HCT116 (cell line): ENCODE data around the gene CCS. TPM values are rescaled to one million over a fixed set of nuclear protein-coding genes. Genes with fewer than 3 reads are reported as not detected.

Experiments
- ATAC-seq: fragments of 200-7000 bp; cut with Tn5 transposase; 2 replicates; pipeline ENCODE4 v1.9.1; 2020; ENCODE audit warnings: mild to moderate bottlenecking, moderate library complexity
- BruUV-seq: library from RNA; stranded (reverse); fragments of 400-500 nt; replicated peaks from 2 replicates; lab custom pipeline; 2021; lab: Mats Ljungman, UMichigan
- CTCF ChIA-PET: fragments of 300-600 bp; sonication (Branson Sonifier 250); formaldehyde crosslinking; loops from one replicate; lab custom pipeline; 2021; ENCODE audit warnings: antibody characterized with exemption; lab: Charles Lee
- POLR2A ChIA-PET: fragments of 300-600, 350-600 bp; sonication (Branson Sonifier 250); formaldehyde crosslinking; loops from one replicate; lab custom pipeline; 2021; ENCODE audit warnings: antibody characterized with exemption; lab: Charles Lee
- RAD21 ChIA-PET, 2 experiments: fragments of 300-600 bp; sonication (Branson Sonifier 250); formaldehyde crosslinking; loops; one replicate each; lab custom pipeline; 2023; ENCODE audit warnings: low total read pairs in 2 of 2; ENCODE audit not compliant: uncharacterized antibody in 2 of 2, unreplicated experiment in 2 of 2, low non-redundant PET in 1 of 2; lab: Charles Lee
- DNase-seq: peaks from one replicate; pipeline ENCODE4 v3.0.0-alpha.2; 2010; ENCODE audit warnings: low read depth, low spot score
- H2AFZ ChIP-seq: fragments of 200-600 bp; shearing (Covaris generic), sonication (generic); 2 replicates; pipeline ENCODE4 v1.6.1; 2017; ENCODE audit warnings: low read depth, mixed run types, mixed read lengths, antibody characterized with exemption, low read length; ENCODE audit not compliant: poor library complexity, severe bottlenecking
- H3K27ac ChIP-seq: 2 replicates; pipeline ENCODE4 v1.5.1; 2012; ENCODE audit warnings: low read depth, low read length
- H3K27me3 ChIP-seq: fragments of 200-600 bp; sonication (generic); 2 replicates; pipeline ENCODE4 v1.6.1; 2016; ENCODE audit warnings: mixed run types, low read length, mixed read lengths; ENCODE audit not compliant: insufficient read depth
- H3K36me3 ChIP-seq, 2 experiments: fragments of 200-500 bp in 1 of 2; fragments of 200-600 bp in 1 of 2; sonication (Bioruptor generic) in 1 of 2; sonication (generic) in 1 of 2; 2 replicates each; pipeline versions ENCODE4 v1.5.1 to v1.6.1; 2014 to 2016; ENCODE audit warnings: low read length in 2 of 2, inconsistent platforms in 1 of 2, mixed read lengths in 1 of 2, mixed run types in 1 of 2; ENCODE audit not compliant: insufficient read depth in 2 of 2, control insufficient read depth in 1 of 2
- H3K4me1 ChIP-seq, 2 experiments: fragments of 200-600 bp in 1 of 2; sonication (generic) in 1 of 2; 2 replicates each; pipeline versions ENCODE4 v1.5.1 to v1.6.1; 2012 to 2017; ENCODE audit warnings: low read length in 2 of 2, inconsistent platforms in 1 of 2, mild to moderate bottlenecking in 1 of 2, mixed read lengths in 1 of 2, mixed run types in 1 of 2, moderate library complexity in 1 of 2; ENCODE audit not compliant: insufficient read depth in 2 of 2, control insufficient read depth in 1 of 2
- H3K4me2 ChIP-seq: fragments of 200-600 bp; sonication (generic); 2 replicates; pipeline ENCODE4 v1.6.1; 2017; ENCODE audit warnings: mixed run types, low read length, mixed read lengths
- H3K4me3 ChIP-seq, 2 experiments: fragments of 200-600 bp in 1 of 2; sonication (generic) in 1 of 2; replicated peaks in 1 of 2; 2 replicates each; pipeline ENCODE4 v1.5.1; 2011 to 2016; ENCODE audit warnings: low read length in 2 of 2, control low read depth in 1 of 2, low read depth in 1 of 2, mild to moderate bottlenecking in 1 of 2, mixed read lengths in 1 of 2, mixed run types in 1 of 2
- H3K79me2 ChIP-seq: fragments of 200-600 bp; sonication (generic); 2 replicates; pipeline ENCODE4 v1.6.1; 2017; ENCODE audit warnings: mild to moderate bottlenecking, mixed run types, low read length, moderate library complexity, mixed read lengths; ENCODE audit not compliant: insufficient read depth
- H3K9ac ChIP-seq: fragments of 200-600 bp; sonication (generic); 2 replicates; pipeline ENCODE4 v1.6.1; 2016; ENCODE audit warnings: low read length, mixed read lengths
- H3K9me2 ChIP-seq: fragments of 200-600 bp; sonication (generic), shearing (Covaris generic); 2 replicates; pipeline ENCODE4 v1.6.1; 2017; ENCODE audit warnings: mixed run types, mild to moderate bottlenecking, moderate library complexity; ENCODE audit not compliant: insufficient read depth
- H3K9me3 ChIP-seq, 2 experiments: fragments of 200-500 bp in 1 of 2; fragments of 200-600 bp in 1 of 2; sonication (Bioruptor generic) in 1 of 2; sonication (generic) in 1 of 2; 2 replicates each; pipeline ENCODE4 v1.6.1; 2014 to 2017; ENCODE audit warnings: low read length in 2 of 2, mixed read lengths in 2 of 2, inconsistent platforms in 1 of 2, low read depth in 1 of 2, mild to moderate bottlenecking in 1 of 2, mixed run types in 1 of 2, moderate library complexity in 1 of 2; ENCODE audit not compliant: control insufficient read depth in 1 of 2, insufficient read depth in 1 of 2
- H4K20me1 ChIP-seq: fragments of 200-600 bp; sonication (generic), shearing (Covaris generic); 2 replicates; pipeline ENCODE4 v1.6.1; 2017; ENCODE audit warnings: mixed run types, mild to moderate bottlenecking, moderate library complexity; ENCODE audit not compliant: insufficient read depth
- CBX3 ChIP-seq: IDR thresholded peaks from 2 replicates; pipeline ENCODE4 v1.6.1; 2012; ENCODE audit warnings: low read depth
- EGR1 ChIP-seq: IDR thresholded peaks from 2 replicates; pipeline ENCODE4 v1.6.1; 2012; ENCODE audit warnings: low read depth
- EZH2 ChIP-seq: fragments of 200-600 bp; sonication (generic); IDR thresholded peaks from 2 replicates; pipeline ENCODE4 v1.6.1; 2017; ENCODE audit warnings: antibody characterized with exemption, mixed run types
- EZH2phosphoT487 ChIP-seq: fragments of 200-600 bp; IDR thresholded peaks from 2 replicates; pipeline ENCODE4 v1.6.1; 2018; ENCODE audit warnings: antibody characterized with exemption, borderline replicate concordance
- JUND ChIP-seq: IDR thresholded peaks from 2 replicates; pipeline ENCODE4 v1.6.1; 2012
- MAX ChIP-seq: IDR thresholded peaks from 2 replicates; pipeline ENCODE4 v1.6.1; 2012
- POLR2A ChIP-seq: IDR thresholded peaks from 2 replicates; pipeline ENCODE4 v1.7.0; 2011; ENCODE audit warnings: borderline replicate concordance; ENCODE audit not compliant: insufficient read depth, insufficient read length; ENCODE audit errors: extremely low read depth
- RAD21 ChIP-seq: IDR thresholded peaks from 2 replicates; pipeline ENCODE4 v1.6.1; 2012; ENCODE audit warnings: low read depth, mild to moderate bottlenecking
- REST ChIP-seq: IDR thresholded peaks from 2 replicates; pipeline ENCODE4 v1.6.1; 2012; ENCODE audit warnings: low read depth
- SIN3A ChIP-seq: IDR thresholded peaks from 2 replicates; pipeline ENCODE4 v1.6.1; 2012; ENCODE audit warnings: low read depth
- SP1 ChIP-seq: IDR thresholded peaks from 2 replicates; pipeline ENCODE4 v1.6.1; 2012; ENCODE audit warnings: low read depth
- TCF7L2 ChIP-seq: IDR thresholded peaks from 2 replicates; pipeline ENCODE4 v1.7.0; 2011; ENCODE audit warnings: borderline replicate concordance, inconsistent platforms; ENCODE audit not compliant: insufficient read depth, insufficient read length; ENCODE audit errors: extremely low read depth
- YY1 ChIP-seq: IDR thresholded peaks from 2 replicates; pipeline ENCODE4 v1.6.1; 2011; ENCODE audit warnings: low read length, low read depth, moderate library complexity, mild to moderate bottlenecking; ENCODE audit not compliant: insufficient replicate concordance; ENCODE audit errors: extremely low read depth
- ZBTB33 ChIP-seq: IDR thresholded peaks from 2 replicates; pipeline ENCODE4 v1.6.1; 2011; ENCODE audit warnings: mild to moderate bottlenecking, low read length, moderate library complexity; ENCODE audit not compliant: insufficient replicate concordance; ENCODE audit errors: extremely low read depth
- ZFX ChIP-seq: fragments of 450-650 bp; IDR thresholded peaks from 2 replicates; pipeline ENCODE4 v1.6.1; 2017
- intact Hi-C: fragments of 100-400 bp; cut with micrococcal nuclease; formaldehyde crosslinking; loops from 2 replicates; pipeline ENCODE4 v1.10.0; 2022
- total RNA-seq: library from RNA; stranded (reverse); gene quantifications from one replicate; pipeline ENCODE4 v1.2.1, GENCODE V29; 2021; ENCODE audit not compliant: unreplicated experiment

The CCS gene
- total RNA-seq, 1 experiment from 2014 or later = 40.6 TPM

GRCh38 chr11:66607126-66607834, 14.3 kb downstream of the CCS start:
- Histone ChIP-seq H3K4me2 (no peak overlapping the region), H4K20me1 (no peaks in the 10 kb centered on the region), H3K9me3 (no peaks in the 10 kb centered on the region), H3K27ac (peak overlapping the region; percentile 12; the same call in 1 of the 2 replicates), H3K36me3 (no peaks in the 10 kb centered on the region; a peak in 2 of 4 replicates), H3K4me3 (no peak overlapping the region), H3K79me2 (no peaks in the 10 kb centered on the region), H3K9ac (no peak overlapping the region), H2AFZ (no peak overlapping the region), H3K9me2 (no peaks in the 10 kb centered on the region), H3K4me1 (peaks cover 2 to 6% of the 10 kb centered on the region in 2 experiments; a peak in 2 of 4 replicates), H3K27me3 (no peaks in the 10 kb centered on the region)
- POLR2A ChIA-PET = interaction anchor here (0.7 kb wide), 1 partner anchor 11 kb away, joined by 3 read pairs; no protein-coding TSS in a partner anchor
- DNase-seq = no peak
- RAD21 ChIA-PET = no interaction called here
- CTCF ChIA-PET = no interaction called here
- intact Hi-C loops = no loop called here
- no peak for TF ChIP-seq SP1
- no peak for TF ChIP-seq YY1
- TF ChIP-seq JUND = no peak
- no peak for TF ChIP-seq ZFX
- TF ChIP-seq TCF7L2 = no peak
- no peak for TF ChIP-seq REST
- no peak for TF ChIP-seq EZH2
- no peak for TF ChIP-seq EGR1
- no peak for TF ChIP-seq MAX
- TF ChIP-seq CBX3 = no peak
- no peak for TF ChIP-seq RAD21
- no peak for TF ChIP-seq POLR2A
- no peak for TF ChIP-seq ZBTB33
- no peak for TF ChIP-seq SIN3A
- TF ChIP-seq EZH2phosphoT487 = no peak
- no TSS peak for BruUV-seq
- no peak for ATAC-seq
